NCI-H446 treated with DMSO at 0.1 percent for 48 hours (cell line): Measurements from ENCODE around the gene MICAL3.

Source experiments
- DNase-seq: peaks from one replicate; lab custom pipeline; 2025; lab: John Stamatoyannopoulos, UW

MICAL3 gene

GRCh38 chr22:17930455-17931313, 93.7 kb downstream of the MICAL3 start:
- no peak for DNase-seq

GRCh38 chr22:17929909-17930308, 94.5 kb downstream of the MICAL3 start:
- DNase-seq = no peak

- no peak for DNase-seq
Observed at GRCh38 chr22:17928391-17928790, 96.0 kb downstream of the MICAL3 start.

GRCh38 chr22:17927062-17927461, 97.3 kb downstream of the MICAL3 start:
- no peak for DNase-seq

GRCh38 chr22:17926516-17926915, 97.8 kb downstream of the MICAL3 start:
- DNase-seq = no peak

- DNase-seq = no peak
Observed at GRCh38 chr22:17925431-17925841, 98.9 kb downstream of the MICAL3 start.

- no peak for DNase-seq
Observed at GRCh38 chr22:17924735-17925364, 99.5 kb downstream of the MICAL3 start.

GRCh38 chr22:17924076-17924475, 100.3 kb downstream of the MICAL3 start:
- no peak for DNase-seq

- DNase-seq = peak; percentile 91
Observed at GRCh38 chr22:17922925-17923903, 101.1 kb downstream of the MICAL3 start.

GRCh38 chr22:17921871-17922821, 102.2 kb downstream of the MICAL3 start:
- no peak for DNase-seq

GRCh38 chr22:17920992-17921650, 103.2 kb downstream of the MICAL3 start:
- DNase-seq = no peak

- no peak for DNase-seq
Observed at GRCh38 chr22:17920145-17920605, 104.2 kb downstream of the MICAL3 start.

GRCh38 chr22:17919276-17920144, 104.9 kb downstream of the MICAL3 start:
- DNase-seq = no peak

- DNase-seq = no peak
Observed at GRCh38 chr22:17918840-17919239, 105.5 kb downstream of the MICAL3 start.

GRCh38 chr22:17917490-17917983, 106.8 kb downstream of the MICAL3 start:
- no peak for DNase-seq

- DNase-seq = no peak
Observed at GRCh38 chr22:17916226-17916889, 108.0 kb downstream of the MICAL3 start.

- no peak for DNase-seq
Observed at GRCh38 chr22:17915676-17916075, 108.7 kb downstream of the MICAL3 start.

- DNase-seq = no peak
Observed at GRCh38 chr22:17915188-17915587, 109.2 kb downstream of the MICAL3 start.

GRCh38 chr22:17914474-17914873, 109.9 kb downstream of the MICAL3 start:
- DNase-seq = peak; percentile 68
